Suprapubic skin (tissue), 4 donors: Measurements from ENCODE around the gene SMTNL1. TPM values are rescaled to one million over a fixed set of nuclear protein-coding genes. Genes with fewer than 3 reads are reported as not detected.

ENCODE experiments used
- DNase-seq, 2 donors: peaks; one replicate each; pipeline ENCODE4 v3.0.0-alpha.2; 2019; ENCODE audit warnings: low spot score in 2 of 2
- H3K27ac ChIP-seq: fragments of 200-600 bp; sonication (generic); one replicate; pipeline ENCODE4 v1.5.1; 2019
- H3K27me3 ChIP-seq: fragments of 200-600 bp; sonication (generic); one replicate; pipeline ENCODE4 v1.5.1; 2019
- H3K36me3 ChIP-seq: fragments of 200-600 bp; sonication (generic); one replicate; pipeline ENCODE4 v1.5.1; 2019
- H3K4me1 ChIP-seq: fragments of 200-600 bp; sonication (generic); one replicate; pipeline ENCODE4 v1.5.1; 2019
- H3K4me3 ChIP-seq: fragments of 200-600 bp; sonication (generic); one replicate; pipeline ENCODE4 v1.5.1; 2019; ENCODE audit warnings: mild to moderate bottlenecking
- H3K9me3 ChIP-seq: fragments of 200-600 bp; sonication (generic); one replicate; pipeline ENCODE4 v1.5.1; 2019
- EP300 ChIP-seq: sonication (generic); formaldehyde crosslinking; IDR thresholded peaks from one replicate; pipeline ENCODE4 v1.6.1; 2017; ENCODE audit warnings: antibody characterized with exemption
- POLR2A ChIP-seq, 2 donors: fragments of 450-650 bp; IDR thresholded peaks; one replicate each; pipeline ENCODE4 v1.6.1; 2017; ENCODE audit warnings: antibody characterized with exemption in 2 of 2, mild to moderate bottlenecking in 2 of 2, moderate library complexity in 2 of 2
- POLR2AphosphoS5 ChIP-seq, 3 donors: sonication (generic); formaldehyde crosslinking; IDR thresholded peaks; one replicate each; pipeline ENCODE4 v1.6.1; 2017; ENCODE audit warnings: antibody characterized with exemption in 3 of 3
- WGBS: methylation state at CpG from one replicate; pipeline ENCODE4 v1.1.5; 2018; 5-methylcytosine and 5-hydroxymethylcytosine counted together
- total RNA-seq, 4 donors: library from RNA; depleted of rRNA; stranded (reverse); fragments of >200 nt; gene quantifications; one replicate each; pipeline ENCODE4 v1.1.0, GENCODE V29; 2016
- TF ChIP-seq, protein P1 (sequence below), 2 donors: fragments of 200-600 bp in 1 of 2; fragments of 450-650 bp in 1 of 2; sonication (generic) in 1 of 2; IDR thresholded peaks; one replicate each; pipeline ENCODE4 v1.5.1; 2016 to 2019; ENCODE audit warnings: antibody characterized with exemption in 2 of 2, mild to moderate bottlenecking in 1 of 2, moderate library complexity in 1 of 2

The SMTNL1 gene
- total RNA-seq, 4 donors from 2014 or later, result not detected

DNA sequence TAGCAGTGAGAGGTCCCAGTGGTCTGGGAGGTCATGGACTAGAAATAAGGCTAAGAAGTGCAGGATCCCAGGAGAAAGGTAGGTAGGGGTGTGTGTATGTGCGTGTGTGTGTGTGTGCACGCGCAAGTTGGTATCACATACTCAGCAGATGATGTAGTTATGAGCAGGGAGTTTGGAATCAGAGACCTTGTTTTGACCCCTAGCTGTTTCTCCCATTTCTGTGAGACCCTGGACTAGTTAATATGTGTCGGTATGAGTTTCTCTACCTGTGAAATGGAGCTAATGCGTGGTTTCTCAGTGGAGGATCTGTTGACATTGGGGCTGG lies 61.4 kb downstream of the SMTNL1 start:
- Histone ChIP-seq H3K9me3 (no peaks in the 10 kb centered on the region), H3K4me3 (peak overlapping the region; percentile 51), H3K27ac (peak overlapping the region; percentile 92), H3K4me1 (peaks cover 20% of the 10 kb centered on the region), H3K27me3 (no peaks in the 10 kb centered on the region), H3K36me3 (peaks cover 3% of the 10 kb centered on the region)
- DNase-seq, result no peak
- WGBS, result 45% methylated on average over 5 of the region's 5 CpGs
- TF ChIP-seq EP300, result no peak
- TF ChIP-seq POLR2AphosphoS5 (IDR thresholded peaks at IDR 0.05), result no peak
- TF ChIP-seq, protein P1, sequence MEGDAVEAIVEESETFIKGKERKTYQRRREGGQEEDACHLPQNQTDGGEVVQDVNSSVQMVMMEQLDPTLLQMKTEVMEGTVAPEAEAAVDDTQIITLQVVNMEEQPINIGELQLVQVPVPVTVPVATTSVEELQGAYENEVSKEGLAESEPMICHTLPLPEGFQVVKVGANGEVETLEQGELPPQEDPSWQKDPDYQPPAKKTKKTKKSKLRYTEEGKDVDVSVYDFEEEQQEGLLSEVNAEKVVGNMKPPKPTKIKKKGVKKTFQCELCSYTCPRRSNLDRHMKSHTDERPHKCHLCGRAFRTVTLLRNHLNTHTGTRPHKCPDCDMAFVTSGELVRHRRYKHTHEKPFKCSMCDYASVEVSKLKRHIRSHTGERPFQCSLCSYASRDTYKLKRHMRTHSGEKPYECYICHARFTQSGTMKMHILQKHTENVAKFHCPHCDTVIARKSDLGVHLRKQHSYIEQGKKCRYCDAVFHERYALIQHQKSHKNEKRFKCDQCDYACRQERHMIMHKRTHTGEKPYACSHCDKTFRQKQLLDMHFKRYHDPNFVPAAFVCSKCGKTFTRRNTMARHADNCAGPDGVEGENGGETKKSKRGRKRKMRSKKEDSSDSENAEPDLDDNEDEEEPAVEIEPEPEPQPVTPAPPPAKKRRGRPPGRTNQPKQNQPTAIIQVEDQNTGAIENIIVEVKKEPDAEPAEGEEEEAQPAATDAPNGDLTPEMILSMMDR (IDR thresholded peaks at IDR 0.05), result no peak
- TF ChIP-seq POLR2A (IDR thresholded peaks at IDR 0.05), result no peak

DNA sequence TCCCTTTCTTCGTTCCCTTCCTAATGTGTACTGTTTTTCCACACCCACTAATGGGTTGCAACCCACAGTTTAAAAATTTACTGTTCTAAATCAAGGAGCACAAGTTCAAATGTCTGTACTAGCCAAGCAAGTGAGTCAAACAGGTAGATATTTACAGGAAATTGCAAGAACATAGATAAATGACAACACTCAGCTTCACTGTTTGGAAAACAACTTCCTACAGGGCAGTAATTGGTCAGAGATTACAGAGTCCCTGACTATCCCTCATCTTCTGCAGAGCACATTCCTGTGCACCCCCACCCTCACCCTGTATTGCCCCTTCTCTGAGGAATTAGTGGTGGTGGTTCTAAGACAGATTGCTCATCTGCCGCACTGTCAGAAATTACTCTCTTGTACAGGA lies 62.0 kb downstream of the SMTNL1 start:
- H3K9me3 ChIP-seq, result no peaks in the 10 kb centered on the region
- 45% methylated on average over 2 of the region's 2 CpGs for WGBS
- H3K4me3 ChIP-seq, result peak overlapping the region; percentile 51
- H3K36me3 ChIP-seq, result peaks cover 3% of the 10 kb centered on the region
- TF ChIP-seq, protein P1 (IDR thresholded peaks at IDR 0.05), result no peak
- no peak for TF ChIP-seq POLR2A (IDR thresholded peaks at IDR 0.05)
- no peak for TF ChIP-seq EP300
- no peak for TF ChIP-seq POLR2AphosphoS5 (IDR thresholded peaks at IDR 0.05)
- H3K27me3 ChIP-seq, result no peaks in the 10 kb centered on the region
- DNase-seq, result no peak
- peak overlapping the region; percentile 92 for H3K27ac ChIP-seq
- H3K4me1 ChIP-seq, result peaks cover 20% of the 10 kb centered on the region

Other genes starting within 250 kb of the SMTNL1 start
- gene TNKS1BP1, start 212.6 kb upstream of the SMTNL1 start, total RNA-seq, result 100 to 1,000 TPM; 241 to 276 (median 272) TPM
- gene SSRP1, start 201.7 kb upstream of the SMTNL1 start, total RNA-seq, result 10 to 100 TPM; 59.9 to 96.5 (median 67.9) TPM
- gene P2RX3, start 199.2 kb upstream of the SMTNL1 start, total RNA-seq, result not detected
- not detected for gene PRG3, start 156.4 kb upstream of the SMTNL1 start, total RNA-seq
- 1 to 10 TPM in 1 of 4 donors, under 1 TPM in 1, not detected in 2; 0.36 to 1.8 TPM for gene PRG2, start 146.9 kb upstream of the SMTNL1 start, total RNA-seq
- 10 to 100 TPM; 44.5 to 70.4 (median 60.0) TPM for gene SLC43A3, start 110.5 kb upstream of the SMTNL1 start, total RNA-seq
- gene RTN4RL2, start 77.1 kb upstream of the SMTNL1 start, total RNA-seq, result 1 to 10 TPM in 3 of 4 donors, under 1 TPM in 1; 0.64 to 4.8 (median 3.2) TPM
- gene SLC43A1, start 21.9 kb upstream of the SMTNL1 start, total RNA-seq, result 10 to 100 TPM; 13.8 to 48.8 (median 22.3) TPM
- gene TIMM10, start 6.8 kb upstream of the SMTNL1 start, total RNA-seq, result 10 to 100 TPM; 26.2 to 43.0 (median 40.1) TPM
- 10 to 100 TPM; 14.2 to 32.4 (median 25.5) TPM for gene UBE2L6, start 30.1 kb downstream of the SMTNL1 start, total RNA-seq
- gene SERPING1, start 60.1 kb downstream of the SMTNL1 start, total RNA-seq, result 100 to 1,000 TPM in 2 of 4 donors, 10 to 100 TPM in 2; 93.3 to 173 (median 119) TPM
- gene YPEL4, start 112.3 kb downstream of the SMTNL1 start, total RNA-seq, result 1 to 10 TPM; 1.2 to 3.6 (median 1.5) TPM
- gene CLP1, start 120.2 kb downstream of the SMTNL1 start, total RNA-seq, result 10 to 100 TPM in 3 of 4 donors, 1 to 10 TPM in 1; 8.5 to 24.4 (median 20.9) TPM
- 10 to 100 TPM; 61.7 to 93.9 (median 87.6) TPM for gene ZDHHC5, start 130.5 kb downstream of the SMTNL1 start, total RNA-seq
- 10 to 100 TPM; 29.2 to 43.5 (median 32.7) TPM for gene MED19, start 174.6 kb downstream of the SMTNL1 start, total RNA-seq
- 10 to 100 TPM; 36.9 to 67.7 (median 55.0) TPM for gene TMX2, start 175.0 kb downstream of the SMTNL1 start, total RNA-seq
- gene SELENOH, start 203.9 kb downstream of the SMTNL1 start, total RNA-seq, result 10 to 100 TPM; 62.0 to 74.6 (median 67.5) TPM
- gene BTBD18, start 214.2 kb downstream of the SMTNL1 start, total RNA-seq, result not detected
- gene CTNND1, start 224.2 kb downstream of the SMTNL1 start, total RNA-seq, result 100 to 1,000 TPM; 216 to 336 (median 223) TPM